ES-I3 (cell line): ENCODE data around the gene RFWD3.
"Not testable (repeated sequence)": the region's sequence is repeated elsewhere in the genome, so short reads cannot be mapped to it uniquely, and the experiment has no call there.

Experiments
- H3K36me3 ChIP-seq: 2 replicates; pipeline ENCODE4 v1.6.1; 2013; ENCODE audit warnings: mild to moderate bottlenecking, low read length, control low read depth, moderate library complexity; ENCODE audit not compliant: insufficient read depth
- H3K4me1 ChIP-seq: 2 replicates; pipeline ENCODE4 v1.6.1; 2013; ENCODE audit warnings: mild to moderate bottlenecking, control low read depth, low read length; ENCODE audit not compliant: insufficient read depth
- H3K9ac ChIP-seq: 2 replicates; pipeline ENCODE4 v1.6.1; 2013; ENCODE audit warnings: low read depth, mild to moderate bottlenecking, low read length, moderate library complexity
- H3K9me3 ChIP-seq: 2 replicates; pipeline ENCODE4 v1.6.1; 2013; ENCODE audit warnings: mild to moderate bottlenecking, low read length, moderate library complexity; ENCODE audit not compliant: control insufficient read depth, insufficient read depth

RFWD3 gene

GRCh38 chr16:74652883-74653282 is 13.8 kb downstream of the RFWD3 start:
- peaks cover 23% of the 10 kb centered on the region for H3K36me3 ChIP-seq
- H3K9ac ChIP-seq, H3K4me1 ChIP-seq, H3K9me3 ChIP-seq: not testable (repeated sequence)

GRCh38 chr16:74652249-74652648 is 14.4 kb downstream of the RFWD3 start:
- Histone ChIP-seq H3K36me3 (peaks cover 24% of the 10 kb centered on the region), H3K9me3 (no peaks in the 10 kb centered on the region), H3K9ac (no peak overlapping the region), H3K4me1 (peaks cover 4% of the 10 kb centered on the region)

GRCh38 chr16:74651841-74652240 is 14.8 kb downstream of the RFWD3 start:
- Histone ChIP-seq H3K9ac (no peak overlapping the region), H3K36me3 (peaks cover 27% of the 10 kb centered on the region), H3K9me3 (no peaks in the 10 kb centered on the region), H3K4me1 (peaks cover 4% of the 10 kb centered on the region; the same call in 1 of the 2 replicates)

- Histone ChIP-seq H3K9ac (no peak overlapping the region), H3K4me1 (peaks cover 4% of the 10 kb centered on the region; the same call in 1 of the 2 replicates), H3K36me3 (peaks cover 31% of the 10 kb centered on the region), H3K9me3 (no peaks in the 10 kb centered on the region)
Measured at GRCh38 chr16:74650966-74651567, 15.6 kb downstream of the RFWD3 start.

GRCh38 chr16:74649839-74650504 is 16.7 kb downstream of the RFWD3 start:
- Histone ChIP-seq H3K4me1 (peaks cover 4% of the 10 kb centered on the region; the same call in 1 of the 2 replicates), H3K9ac (no peak overlapping the region), H3K9me3 (no peaks in the 10 kb centered on the region), H3K36me3 (peaks cover 33% of the 10 kb centered on the region)

- peaks cover 24% of the 10 kb centered on the region for H3K36me3 ChIP-seq
- H3K9ac ChIP-seq: no peak overlapping the region
- no peaks in the 10 kb centered on the region for H3K4me1 ChIP-seq
- H3K9me3 ChIP-seq: no peaks in the 10 kb centered on the region
Measured at GRCh38 chr16:74641969-74642368, 24.7 kb downstream of the RFWD3 start.

- Histone ChIP-seq H3K4me1 (no peaks in the 10 kb centered on the region), H3K9ac (no peak overlapping the region), H3K9me3 (no peaks in the 10 kb centered on the region), H3K36me3 (peaks cover 19% of the 10 kb centered on the region)
Measured at GRCh38 chr16:74637742-74638453, 28.8 kb downstream of the RFWD3 start.

GRCh38 chr16:74635303-74635702 is 31.4 kb downstream of the RFWD3 start:
- Histone ChIP-seq H3K36me3 (peaks cover 33% of the 10 kb centered on the region), H3K9ac (no peak overlapping the region), H3K4me1 (no peaks in the 10 kb centered on the region), H3K9me3 (no peaks in the 10 kb centered on the region)

GRCh38 chr16:74633686-74634085 is 33.0 kb downstream of the RFWD3 start:
- H3K36me3 ChIP-seq: peaks cover 43% of the 10 kb centered on the region
- H3K9ac ChIP-seq: no peak overlapping the region
- no peaks in the 10 kb centered on the region for H3K4me1 ChIP-seq
- no peaks in the 10 kb centered on the region for H3K9me3 ChIP-seq

GRCh38 chr16:74627506-74628220 is 39.0 kb downstream of the RFWD3 start:
- no peaks in the 10 kb centered on the region for H3K9me3 ChIP-seq
- no peaks in the 10 kb centered on the region for H3K4me1 ChIP-seq
- peaks cover 48% of the 10 kb centered on the region for H3K36me3 ChIP-seq
- no peak overlapping the region for H3K9ac ChIP-seq

- H3K9me3 ChIP-seq: no peaks in the 10 kb centered on the region
- H3K4me1 ChIP-seq: 0 out of 2 replicates have a peak, but pooled peaks cover 5% of the 10 kb centered on the region
- peaks cover 46% of the 10 kb centered on the region for H3K36me3 ChIP-seq
- no peak overlapping the region for H3K9ac ChIP-seq
Measured at GRCh38 chr16:74626741-74627416, 39.8 kb downstream of the RFWD3 start.

- Histone ChIP-seq H3K9ac (no peak overlapping the region), H3K9me3 (no peaks in the 10 kb centered on the region), H3K4me1 (0 out of 2 replicates have a peak, but pooled peaks cover 5% of the 10 kb centered on the region), H3K36me3 (peaks cover 37% of the 10 kb centered on the region)
Measured at GRCh38 chr16:74625500-74626350, 41.0 kb downstream of the RFWD3 start.

- 0 out of 2 replicates have a peak, but pooled peaks cover 5% of the 10 kb centered on the region for H3K4me1 ChIP-seq
- H3K9me3 ChIP-seq: no peaks in the 10 kb centered on the region
- H3K9ac ChIP-seq: no peak overlapping the region
- peaks cover 23% of the 10 kb centered on the region for H3K36me3 ChIP-seq
Measured at GRCh38 chr16:74623839-74624235, 42.8 kb downstream of the RFWD3 start.
